ENCODE measurements around the gene DOK4. TPM values are rescaled to one million over a fixed set of nuclear protein-coding genes. Genes with fewer than 3 reads are reported as not detected.
A peak's percentile ranks its signal among the peaks of the same experiment; 100 is the strongest.
"Not testable (repeated sequence)": the region's sequence is repeated elsewhere in the genome, so short reads cannot be mapped to it uniquely, and the experiment has no call there.

The DOK4 gene
- total RNA-seq, 1 donor from 2014 or later = 17.6 TPM

- FAIRE-seq (no peak), DNase-seq (ENCODE audit: low read depth) (no peak)
- TF ChIP-seq, protein P1, sequence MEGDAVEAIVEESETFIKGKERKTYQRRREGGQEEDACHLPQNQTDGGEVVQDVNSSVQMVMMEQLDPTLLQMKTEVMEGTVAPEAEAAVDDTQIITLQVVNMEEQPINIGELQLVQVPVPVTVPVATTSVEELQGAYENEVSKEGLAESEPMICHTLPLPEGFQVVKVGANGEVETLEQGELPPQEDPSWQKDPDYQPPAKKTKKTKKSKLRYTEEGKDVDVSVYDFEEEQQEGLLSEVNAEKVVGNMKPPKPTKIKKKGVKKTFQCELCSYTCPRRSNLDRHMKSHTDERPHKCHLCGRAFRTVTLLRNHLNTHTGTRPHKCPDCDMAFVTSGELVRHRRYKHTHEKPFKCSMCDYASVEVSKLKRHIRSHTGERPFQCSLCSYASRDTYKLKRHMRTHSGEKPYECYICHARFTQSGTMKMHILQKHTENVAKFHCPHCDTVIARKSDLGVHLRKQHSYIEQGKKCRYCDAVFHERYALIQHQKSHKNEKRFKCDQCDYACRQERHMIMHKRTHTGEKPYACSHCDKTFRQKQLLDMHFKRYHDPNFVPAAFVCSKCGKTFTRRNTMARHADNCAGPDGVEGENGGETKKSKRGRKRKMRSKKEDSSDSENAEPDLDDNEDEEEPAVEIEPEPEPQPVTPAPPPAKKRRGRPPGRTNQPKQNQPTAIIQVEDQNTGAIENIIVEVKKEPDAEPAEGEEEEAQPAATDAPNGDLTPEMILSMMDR (IDR thresholded peaks at IDR 0.05; ENCODE audit: insufficient read depth, low read length, severe bottlenecking) = no peak
- Histone ChIP-seq H3K4me3 (ENCODE audit: low read depth, low read length) (no peak overlapping the region), H3K27me3 (ENCODE audit: control insufficient read depth, insufficient read depth, low read length) (no peaks in the 10 kb centered on the region), H3K36me3 (ENCODE audit: control insufficient read depth, insufficient read depth, low read length) (peaks cover 5% of the 10 kb centered on the region)
These were observed 40.8 kb downstream of the DOK4 start for GRCh38 chr16:57445510-57445909.

DNA sequence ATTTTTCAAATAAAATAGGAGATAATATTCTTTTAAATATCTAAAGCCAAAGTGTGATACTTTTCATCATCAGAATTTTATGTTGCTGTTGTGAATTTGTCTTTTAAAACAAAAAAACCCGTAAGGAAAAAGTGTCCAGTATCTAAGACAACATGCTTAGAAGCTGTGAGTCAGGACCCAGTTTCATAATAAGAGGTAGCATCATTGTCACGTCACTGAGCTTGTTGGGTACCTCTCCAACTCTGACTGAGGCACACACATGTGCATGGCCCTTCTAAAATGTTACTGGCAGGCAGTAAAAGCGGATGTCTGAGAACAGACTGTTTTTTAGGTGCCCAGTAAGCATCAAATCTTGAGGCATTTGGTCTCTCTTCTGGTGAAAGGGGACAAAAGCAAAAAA is 41.6 kb downstream of the DOK4 start:
- TF ChIP-seq, protein P1 (IDR thresholded peaks at IDR 0.05; ENCODE audit: insufficient read depth, low read length, severe bottlenecking) = no peak
- no peak overlapping the region for H3K4me3 ChIP-seq (ENCODE audit: low read depth, low read length)
- H3K36me3 ChIP-seq (ENCODE audit: control insufficient read depth, insufficient read depth, low read length) = peaks cover 6% of the 10 kb centered on the region
- FAIRE-seq (no peak), DNase-seq (ENCODE audit: low read depth) (peak; percentile 29)
- H3K27me3 ChIP-seq (ENCODE audit: control insufficient read depth, insufficient read depth, low read length) = no peaks in the 10 kb centered on the region

DNA sequence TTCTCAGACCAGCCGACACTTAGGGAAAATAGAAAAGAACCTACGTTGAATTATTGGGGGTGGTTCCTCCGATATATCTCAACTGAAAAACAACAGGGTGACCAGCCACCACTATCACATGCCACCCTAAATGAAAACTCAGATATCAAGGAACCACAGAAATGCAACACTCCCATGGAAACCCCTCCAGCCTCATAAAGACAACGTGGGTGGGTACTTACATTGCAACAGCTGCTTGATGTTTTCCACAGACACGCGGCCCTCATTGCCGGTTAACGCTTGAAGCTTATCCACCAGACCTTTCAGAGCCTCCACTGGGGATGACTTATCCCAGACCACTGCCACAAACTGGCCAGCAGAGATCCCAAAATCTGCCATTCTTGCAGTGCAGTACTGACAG is 45.7 kb downstream of the DOK4 start:
- DNase-seq (ENCODE audit: low read depth); FAIRE-seq; H3K4me3 ChIP-seq (ENCODE audit: low read depth, low read length); H3K27me3 ChIP-seq (ENCODE audit: control insufficient read depth, insufficient read depth, low read length); H3K36me3 ChIP-seq (ENCODE audit: control insufficient read depth, insufficient read depth, low read length): not testable (repeated sequence)

GRCh38 chr16:57439947-57440346 is 46.3 kb downstream of the DOK4 start:
- H3K4me3 ChIP-seq (ENCODE audit: low read depth, low read length); FAIRE-seq; DNase-seq (ENCODE audit: low read depth); H3K27me3 ChIP-seq (ENCODE audit: control insufficient read depth, insufficient read depth, low read length): not testable (repeated sequence)
- peaks cover 12% of the 10 kb centered on the region for H3K36me3 ChIP-seq (ENCODE audit: control insufficient read depth, insufficient read depth, low read length)

DNA sequence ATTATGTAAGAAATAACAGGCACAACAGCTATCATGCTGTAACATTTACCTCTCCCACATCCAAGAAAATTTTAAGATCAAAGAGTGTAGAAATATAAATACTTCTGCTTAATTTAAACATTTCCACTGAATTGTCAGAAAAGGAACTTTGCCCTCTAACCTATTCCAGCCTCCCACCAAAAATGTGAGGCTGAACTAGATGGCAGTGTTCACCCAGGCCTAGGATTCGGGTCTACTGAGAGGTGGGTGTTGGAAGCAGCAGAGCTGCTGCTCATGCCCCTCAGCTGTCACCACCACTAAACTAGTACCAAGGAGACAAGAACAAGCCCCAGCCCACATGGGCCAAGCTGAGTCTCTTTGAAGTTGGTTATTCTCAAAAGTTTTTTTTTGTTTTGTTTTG is 50.5 kb downstream of the DOK4 start:
- TF ChIP-seq, protein P1 (IDR thresholded peaks at IDR 0.05; ENCODE audit: insufficient read depth, low read length, severe bottlenecking) = no peak
- H3K4me3 ChIP-seq (ENCODE audit: low read depth, low read length) = no peak overlapping the region
- DNase-seq (ENCODE audit: low read depth) (no peak), FAIRE-seq (no peak)
- peaks cover 26% of the 10 kb centered on the region for H3K36me3 ChIP-seq (ENCODE audit: control insufficient read depth, insufficient read depth, low read length)
- H3K27me3 ChIP-seq (ENCODE audit: control insufficient read depth, insufficient read depth, low read length) = no peaks in the 10 kb centered on the region

DNA sequence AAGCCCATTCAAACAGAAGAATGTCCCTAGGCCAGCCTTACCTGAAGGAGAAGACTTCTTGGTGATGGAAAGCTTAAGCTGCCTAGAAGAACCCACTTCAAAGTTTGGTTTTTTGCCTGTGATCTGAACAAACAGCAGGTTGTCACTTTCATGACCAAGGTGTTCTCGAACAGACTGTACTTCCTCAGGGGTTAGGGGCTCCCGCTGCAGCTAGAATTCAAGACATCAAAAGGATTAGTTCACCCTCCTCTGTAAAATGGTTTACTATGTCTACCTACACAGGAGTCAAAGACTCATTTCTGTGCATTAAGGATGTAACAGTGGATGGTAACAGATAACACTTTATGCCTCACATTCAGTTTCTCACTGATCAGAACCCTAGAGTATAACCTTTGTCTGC is 52.3 kb downstream of the DOK4 start:
- TF ChIP-seq, protein P1 (IDR thresholded peaks at IDR 0.05; ENCODE audit: insufficient read depth, low read length, severe bottlenecking) = no peak
- no peaks in the 10 kb centered on the region for H3K27me3 ChIP-seq (ENCODE audit: control insufficient read depth, insufficient read depth, low read length)
- H3K4me3 ChIP-seq (ENCODE audit: low read depth, low read length) = no peak overlapping the region
- H3K36me3 ChIP-seq (ENCODE audit: control insufficient read depth, insufficient read depth, low read length) = peaks cover 30% of the 10 kb centered on the region
- no peak for FAIRE-seq
- DNase-seq (ENCODE audit: low read depth) = no peak

- Histone ChIP-seq H3K27me3 (ENCODE audit: control insufficient read depth, insufficient read depth, low read length) (no peaks in the 10 kb centered on the region), H3K36me3 (ENCODE audit: control insufficient read depth, insufficient read depth, low read length) (peaks cover 30% of the 10 kb centered on the region), H3K4me3 (ENCODE audit: low read depth, low read length) (no peak overlapping the region)
- DNase-seq (ENCODE audit: low read depth) (no peak), FAIRE-seq (no peak)
- TF ChIP-seq, protein P1 (IDR thresholded peaks at IDR 0.05; ENCODE audit: insufficient read depth, low read length, severe bottlenecking) = no peak
These were observed 53.3 kb downstream of the DOK4 start for GRCh38 chr16:57432989-57433388.

Data from bronchial epithelial cell (primary cell).